Umbilical cord (tissue), 2 donors: Measurements from ENCODE around the gene CD4. TPM values are rescaled to one million over a fixed set of nuclear protein-coding genes. Genes with fewer than 3 reads are reported as not detected.
A peak's percentile ranks its signal among the peaks of the same experiment; 100 is the strongest.

Source experiments
- DNase-seq: peaks from one replicate; pipeline ENCODE4 v3.0.0-alpha.2; 2015; ENCODE audit warnings: low spot score
- total RNA-seq: library from RNA; depleted of rRNA; stranded (reverse); fragments of >200 nt; gene quantifications from one replicate; pipeline ENCODE4 v1.2.3, GENCODE V29; 2014; ENCODE audit warnings: low replicate concordance; ENCODE audit not compliant: insufficient read depth

The CD4 gene
- total RNA-seq, 1 donor from 2014 or later, result 10.4 TPM

DNA sequence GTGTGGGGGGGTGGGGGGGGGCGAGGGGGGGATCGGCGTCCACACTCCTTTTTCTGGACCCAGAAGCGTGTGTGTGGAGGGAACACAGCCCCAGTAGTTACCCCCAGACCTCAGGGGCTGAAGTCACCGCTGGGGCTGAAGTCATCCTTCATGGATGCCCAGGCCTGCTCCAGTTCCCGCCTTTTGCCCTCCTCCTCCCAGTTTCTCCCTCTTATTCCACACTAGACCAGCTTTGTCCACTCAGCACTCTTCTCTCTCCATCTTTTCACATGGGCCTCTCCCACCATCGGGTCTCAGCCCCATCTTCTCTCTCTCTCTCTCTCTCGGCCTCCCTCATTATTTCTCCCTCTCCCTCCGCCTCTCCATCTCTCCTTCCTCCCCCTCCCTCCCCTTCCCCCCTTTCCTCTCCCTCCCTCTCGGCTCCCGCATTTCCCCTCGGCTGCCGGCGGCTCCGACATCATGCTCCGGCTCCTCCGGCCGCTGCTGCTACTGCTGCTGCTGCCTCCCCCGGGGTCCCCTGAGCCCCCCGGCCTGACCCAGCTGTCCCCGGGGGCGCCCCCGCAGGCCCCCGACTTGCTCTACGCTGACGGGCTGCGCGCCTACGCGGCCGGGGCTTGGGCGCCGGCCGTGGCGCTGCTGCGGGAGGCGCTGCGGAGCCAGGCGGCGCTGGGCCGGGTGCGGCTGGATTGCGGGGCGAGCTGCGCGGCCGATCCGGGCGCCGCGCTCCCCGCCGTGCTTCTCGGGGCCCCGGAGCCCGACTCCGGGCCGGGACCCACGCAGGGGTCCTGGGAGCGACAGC lies 38.9 kb downstream of the CD4 start, which contains the start of gene P3H3:
Gene P3H3 (plus strand): TSS at position 426 of the 799 bp plus-strand sequence. CDS start 34 bp downstream, at position 460.
- DNase-seq, result peak; percentile 77

DNA sequence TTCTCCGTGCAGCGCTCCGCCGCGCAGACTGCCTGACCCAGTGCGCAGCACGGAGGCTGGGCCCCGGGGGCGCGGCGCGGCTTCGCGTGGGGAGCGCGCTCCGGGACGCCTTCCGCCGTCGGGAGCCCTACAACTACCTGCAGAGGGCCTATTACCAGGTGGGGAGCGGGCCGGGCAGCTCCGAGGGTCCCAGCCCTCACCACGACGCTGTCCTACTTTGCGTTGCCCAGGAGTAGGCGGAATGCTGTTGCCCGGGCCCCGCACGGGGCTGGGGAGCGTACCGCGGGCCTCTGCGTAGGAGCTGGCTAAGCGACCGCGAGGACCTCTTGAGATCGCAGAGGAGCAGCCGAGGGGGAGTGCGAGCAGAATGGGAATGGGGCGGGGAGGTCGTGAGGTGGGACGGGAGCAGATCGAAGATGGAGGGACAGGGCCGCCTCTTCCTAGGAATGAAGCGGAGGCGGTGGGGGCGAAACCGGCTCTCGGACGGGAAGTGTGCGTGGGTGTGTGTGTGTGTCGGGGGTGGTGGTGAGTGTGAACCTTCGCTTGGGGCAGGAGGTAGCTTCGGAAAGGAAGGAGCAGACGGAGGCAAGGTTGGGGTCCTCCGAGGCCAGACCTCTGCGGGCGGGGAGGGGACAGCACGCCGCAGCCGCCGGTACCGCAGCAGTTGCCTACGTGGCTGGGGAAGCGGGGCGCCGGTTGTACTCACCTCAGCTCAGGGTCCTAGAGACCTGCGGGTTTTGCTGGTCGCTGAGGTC lies 39.6 kb downstream of the CD4 start:
- no peak for DNase-seq

DNA sequence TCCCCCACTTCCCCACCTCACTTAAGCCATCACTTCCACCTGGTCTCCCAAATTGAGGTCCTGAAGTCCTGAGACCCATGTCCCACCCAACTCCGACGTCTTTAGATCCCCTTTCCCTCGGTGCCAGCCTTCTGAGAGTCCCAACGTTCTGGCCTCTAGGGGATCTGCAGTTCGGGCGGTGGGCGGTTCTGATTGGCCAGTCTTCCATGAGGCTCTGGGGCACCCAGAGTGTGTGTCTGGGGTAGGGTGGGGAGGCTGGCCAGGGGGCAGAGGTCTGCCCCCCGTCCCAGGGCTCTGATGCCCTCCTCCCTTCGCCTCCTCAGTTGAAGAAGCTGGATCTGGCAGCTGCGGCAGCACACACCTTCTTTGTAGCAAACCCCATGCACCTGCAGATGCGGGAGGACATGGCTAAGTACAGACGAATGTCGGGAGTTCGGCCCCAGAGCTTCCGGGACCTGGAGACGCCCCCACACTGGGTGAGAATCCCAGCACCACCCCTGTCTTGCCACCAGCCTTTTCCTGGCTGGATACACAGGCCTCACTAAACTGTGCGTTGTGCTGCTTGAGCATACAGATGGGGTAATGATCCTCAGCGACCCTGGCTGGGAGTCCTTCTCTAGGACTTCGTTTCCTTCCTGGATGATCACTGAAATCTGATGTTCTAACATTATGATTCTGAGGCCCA lies 40.4 kb downstream of the CD4 start:
- peak; percentile 74 for DNase-seq

DNA sequence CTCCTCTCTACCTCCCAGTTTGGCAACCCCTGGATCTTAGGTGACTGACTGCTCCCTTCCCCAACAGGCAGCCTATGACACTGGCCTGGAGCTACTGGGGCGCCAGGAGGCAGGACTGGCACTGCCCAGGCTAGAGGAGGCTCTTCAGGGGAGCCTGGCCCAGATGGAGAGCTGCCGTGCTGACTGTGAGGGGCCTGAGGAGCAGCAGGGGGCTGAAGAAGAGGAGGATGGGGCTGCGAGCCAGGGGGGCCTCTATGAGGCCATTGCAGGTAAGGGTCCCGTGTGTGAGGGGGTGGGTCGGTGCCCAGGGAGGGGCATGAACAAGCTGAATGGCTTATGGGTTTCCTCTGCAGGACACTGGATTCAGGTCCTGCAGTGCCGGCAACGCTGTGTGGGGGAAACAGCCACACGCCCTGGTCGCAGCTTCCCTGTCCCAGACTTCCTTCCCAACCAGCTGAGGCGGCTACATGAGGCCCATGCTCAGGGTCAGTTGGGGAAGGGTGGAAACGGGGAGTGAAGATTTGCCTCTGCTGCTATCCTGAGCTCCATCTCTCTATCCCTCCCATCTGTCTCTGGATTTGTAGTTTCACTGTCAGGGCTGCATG lies 41.1 kb downstream of the CD4 start:
- no peak for DNase-seq

DNA sequence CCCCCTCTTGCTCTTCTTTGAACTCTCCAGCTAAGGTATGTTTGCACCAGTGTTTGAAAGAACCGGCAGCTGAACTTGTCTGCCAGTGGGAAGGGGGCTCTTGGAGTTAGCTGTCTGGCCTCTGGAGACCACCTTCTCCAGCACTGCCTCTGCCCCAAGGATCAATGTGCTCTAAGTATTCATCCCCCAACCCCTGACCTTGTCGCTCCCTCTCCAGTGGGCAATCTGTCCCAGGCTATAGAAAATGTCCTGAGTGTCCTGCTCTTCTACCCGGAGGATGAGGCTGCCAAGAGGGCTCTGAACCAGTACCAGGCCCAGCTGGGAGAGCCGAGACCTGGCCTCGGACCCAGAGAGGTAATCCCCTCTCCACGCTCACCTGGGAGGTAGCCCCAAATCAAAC lies 41.7 kb downstream of the CD4 start:
- no peak for DNase-seq

DNA sequence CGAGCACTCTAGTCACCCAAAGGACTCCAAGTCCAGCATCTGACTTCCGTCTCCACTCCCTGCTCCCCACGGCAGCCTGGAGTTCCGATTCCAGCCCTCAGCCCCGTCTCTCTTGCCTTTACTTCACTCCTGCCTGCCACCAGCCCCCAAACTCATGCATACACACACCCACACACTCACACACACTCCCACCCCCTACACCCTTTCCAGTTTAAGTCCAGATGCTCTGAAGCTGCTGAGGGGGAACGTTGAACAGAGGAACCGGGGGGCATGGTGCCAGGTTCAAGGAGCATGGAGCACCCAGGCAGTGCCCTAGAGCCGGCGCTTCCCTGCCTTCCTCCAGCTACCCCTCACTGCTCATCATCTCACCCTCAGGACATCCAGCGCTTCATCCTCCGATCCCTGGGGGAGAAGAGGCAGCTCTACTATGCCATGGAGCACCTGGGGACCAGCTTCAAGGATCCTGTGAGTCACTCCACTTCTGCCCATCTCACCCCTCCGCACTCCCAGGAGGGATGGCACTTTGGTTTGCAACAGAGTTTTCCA lies 42.2 kb downstream of the CD4 start:
- no peak for DNase-seq

DNA sequence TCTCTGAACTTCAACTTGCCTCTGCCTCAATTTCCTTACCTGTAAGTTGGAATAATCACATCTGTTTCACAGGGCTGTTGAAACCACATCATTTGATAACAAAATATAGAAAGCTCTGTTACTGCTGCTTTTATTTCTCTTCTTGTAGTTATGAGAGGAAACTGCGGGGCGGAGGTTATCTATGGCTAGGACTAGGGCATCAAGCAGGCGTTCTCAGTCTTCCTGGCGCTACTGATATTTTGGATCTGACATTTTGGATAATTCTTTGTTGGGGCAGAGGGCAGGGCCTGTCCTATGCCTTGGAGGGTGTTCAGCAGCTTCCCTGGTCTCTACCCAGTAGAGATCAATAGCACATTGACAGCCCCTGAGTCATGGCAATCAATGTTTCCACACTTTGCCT lies 42.8 kb downstream of the CD4 start:
- no peak for DNase-seq

DNA sequence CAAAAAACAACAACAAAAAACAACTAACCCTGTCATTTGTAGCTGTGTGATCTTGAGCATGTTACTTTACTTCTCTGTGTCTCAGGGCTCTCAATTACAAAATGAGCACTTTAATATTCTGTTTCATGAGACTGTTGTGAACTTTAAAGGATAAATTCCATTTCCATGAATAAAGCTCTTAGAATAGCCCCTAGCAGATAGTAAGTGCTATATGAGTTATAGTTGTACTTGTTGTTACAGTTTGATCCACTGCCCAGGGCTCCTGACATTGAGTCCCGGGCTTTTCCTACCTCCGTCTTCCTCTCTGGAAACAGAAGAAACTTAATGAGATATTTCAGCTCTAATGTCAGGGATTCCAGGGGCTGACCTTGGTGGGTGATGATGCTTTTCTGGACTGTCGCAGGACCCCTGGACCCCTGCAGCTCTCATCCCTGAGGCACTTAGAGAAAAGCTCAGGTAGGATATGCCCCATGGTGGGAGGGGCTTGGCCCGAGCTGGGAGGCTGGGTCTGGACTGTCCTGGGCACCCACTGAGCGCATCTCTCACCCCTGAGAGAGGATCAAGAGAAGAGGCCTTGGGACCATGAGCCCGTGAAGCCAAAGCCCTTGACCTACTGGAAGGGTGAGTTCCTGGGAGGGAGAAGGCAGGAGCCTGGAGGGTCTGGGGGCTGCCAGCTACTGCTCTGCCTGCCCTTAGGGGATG lies 44.0 kb downstream of the CD4 start:
- no peak for DNase-seq

DNA sequence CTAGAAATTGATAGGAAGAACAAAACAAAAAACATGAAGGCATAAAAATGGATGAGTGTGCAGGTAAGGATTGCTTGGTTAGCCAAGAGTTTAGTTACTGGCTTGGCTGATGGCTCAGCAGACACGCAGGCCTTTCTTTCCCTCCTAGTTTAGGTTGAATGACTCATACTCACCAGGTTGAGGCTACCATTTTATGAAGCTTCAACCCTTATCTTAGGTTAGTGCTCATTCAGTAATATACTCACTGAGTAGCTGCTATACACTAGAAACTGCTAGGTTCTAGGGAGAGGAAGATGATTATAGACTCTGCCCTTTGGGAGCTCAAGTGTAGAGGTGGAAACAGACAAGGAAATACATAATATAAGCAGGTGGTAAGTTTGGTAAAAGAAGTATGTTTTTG lies 44.9 kb downstream of the CD4 start:
- DNase-seq, result no peak

DNA sequence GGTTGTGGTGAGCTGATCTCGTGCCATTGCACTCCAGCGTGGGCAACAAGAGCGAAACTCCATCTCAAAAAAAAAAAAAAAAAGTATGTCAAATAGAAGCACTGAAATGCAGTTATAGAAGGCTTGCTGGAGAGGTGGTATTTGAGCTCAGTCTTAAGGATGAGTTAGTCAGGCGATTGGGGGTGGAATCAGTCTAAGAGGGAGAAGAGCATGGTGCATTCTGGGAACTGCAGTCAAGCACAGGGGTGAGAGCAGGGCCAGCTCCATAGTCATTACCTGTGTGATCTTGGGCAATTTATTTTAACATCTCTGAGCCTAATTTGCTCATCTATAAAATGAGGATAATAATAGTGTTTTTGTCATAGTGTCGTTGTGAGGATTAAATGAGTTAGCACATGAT lies 45.5 kb downstream of the CD4 start:
- no peak for DNase-seq

DNA sequence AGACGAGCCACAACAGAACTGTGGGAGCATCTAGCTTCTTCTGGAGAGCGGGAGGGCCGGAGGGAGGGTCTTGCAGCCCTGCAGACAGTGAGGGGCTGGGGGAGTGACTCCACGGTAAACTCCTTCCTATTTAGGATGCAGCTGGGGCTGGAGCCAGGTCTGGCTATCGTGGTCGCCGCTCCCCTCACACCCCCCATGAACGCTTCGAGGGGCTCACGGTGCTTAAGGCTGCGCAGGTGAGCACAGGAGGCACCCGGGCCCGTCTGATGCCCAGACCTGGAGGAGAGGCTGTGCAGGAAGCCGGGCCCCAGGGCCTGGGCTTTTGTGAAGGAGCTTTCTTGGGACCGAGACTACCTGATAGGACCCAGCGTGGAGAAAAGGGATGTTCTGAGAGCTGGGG lies 47.5 kb downstream of the CD4 start:
- DNase-seq, result no peak

DNA sequence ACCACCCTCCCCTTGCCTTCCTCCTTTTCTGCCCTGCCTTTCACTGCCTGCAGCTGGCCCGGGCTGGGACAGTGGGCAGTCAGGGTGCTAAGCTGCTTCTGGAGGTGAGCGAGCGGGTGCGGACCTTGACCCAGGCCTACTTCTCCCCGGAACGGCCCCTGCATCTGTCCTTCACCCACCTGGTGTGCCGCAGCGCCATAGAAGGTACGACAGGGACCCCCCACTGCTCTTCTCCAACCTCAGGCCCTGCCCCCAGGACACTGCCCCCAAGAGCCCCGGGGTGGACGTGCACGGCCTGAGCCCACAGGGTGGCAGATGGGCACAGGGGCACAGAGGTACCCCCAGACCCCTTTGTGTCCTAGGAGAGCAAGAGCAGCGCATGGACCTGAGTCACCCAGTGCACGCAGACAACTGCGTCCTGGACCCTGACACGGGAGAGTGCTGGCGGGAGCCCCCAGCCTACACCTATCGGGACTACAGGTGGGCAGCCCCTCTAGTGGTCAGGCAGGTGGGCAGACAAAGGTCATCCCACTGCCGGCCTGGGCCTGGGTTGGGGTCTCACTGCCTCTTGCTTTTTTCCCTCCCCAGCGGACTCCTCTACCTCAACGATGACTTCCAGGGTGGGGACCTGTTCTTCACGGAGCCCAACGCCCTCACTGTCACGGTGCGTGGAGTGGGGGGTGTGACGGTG lies 48.2 kb downstream of the CD4 start:
- no peak for DNase-seq

DNA sequence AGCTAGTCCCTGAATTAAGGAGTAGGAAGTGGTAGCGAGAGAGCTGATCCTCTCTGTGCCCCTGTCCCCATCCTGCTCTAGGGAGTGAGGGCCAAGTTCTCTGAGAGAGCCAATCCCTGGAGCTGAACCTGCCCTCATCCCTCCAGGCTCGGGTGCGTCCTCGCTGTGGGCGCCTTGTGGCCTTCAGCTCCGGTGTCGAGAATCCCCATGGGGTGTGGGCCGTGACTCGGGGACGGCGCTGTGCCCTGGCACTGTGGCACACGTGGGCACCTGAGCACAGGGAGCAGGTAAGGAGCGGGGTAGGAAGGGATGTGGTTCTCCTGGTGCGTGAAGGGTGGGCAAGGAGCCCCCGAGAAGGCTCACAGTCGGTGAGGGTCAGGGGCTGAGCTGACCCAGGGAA lies 49.5 kb downstream of the CD4 start:
- no peak for DNase-seq

DNA sequence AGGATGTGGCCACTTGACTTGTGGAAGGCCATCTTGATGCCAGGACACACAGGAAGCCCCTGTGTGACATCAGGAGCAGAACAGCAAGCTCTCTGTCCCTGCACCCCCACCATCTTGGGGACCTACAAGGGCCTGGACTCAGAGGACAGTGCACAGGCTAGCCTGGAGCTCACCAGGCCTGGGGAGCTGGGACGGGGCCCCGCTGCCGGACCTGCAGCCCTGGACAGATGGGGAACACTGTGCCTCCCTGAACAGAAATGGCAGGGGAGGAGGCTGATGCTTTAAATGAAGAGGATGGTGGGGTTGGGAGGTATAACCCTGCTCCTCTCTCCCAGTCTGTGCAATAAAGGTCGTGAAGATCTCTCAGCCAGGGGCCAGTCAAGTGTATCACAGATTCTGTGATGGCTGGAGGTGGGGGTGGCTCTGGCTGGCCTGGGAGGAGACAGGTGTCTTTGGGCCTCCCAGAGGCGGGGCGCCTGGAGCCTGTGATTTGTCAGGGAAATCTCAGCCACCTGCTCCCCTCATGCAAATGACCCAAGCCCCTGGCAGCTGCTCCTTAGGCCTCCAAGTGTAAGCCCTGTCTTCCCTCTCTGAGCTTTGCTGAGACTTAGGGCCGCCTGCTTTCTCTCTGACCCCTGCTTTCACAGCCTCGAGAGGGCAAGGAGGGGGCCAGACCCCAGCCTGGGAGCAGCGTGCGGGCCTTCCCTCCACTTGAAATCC lies 50.3 kb downstream of the CD4 start:
- DNase-seq, result peak; percentile 82

DNA sequence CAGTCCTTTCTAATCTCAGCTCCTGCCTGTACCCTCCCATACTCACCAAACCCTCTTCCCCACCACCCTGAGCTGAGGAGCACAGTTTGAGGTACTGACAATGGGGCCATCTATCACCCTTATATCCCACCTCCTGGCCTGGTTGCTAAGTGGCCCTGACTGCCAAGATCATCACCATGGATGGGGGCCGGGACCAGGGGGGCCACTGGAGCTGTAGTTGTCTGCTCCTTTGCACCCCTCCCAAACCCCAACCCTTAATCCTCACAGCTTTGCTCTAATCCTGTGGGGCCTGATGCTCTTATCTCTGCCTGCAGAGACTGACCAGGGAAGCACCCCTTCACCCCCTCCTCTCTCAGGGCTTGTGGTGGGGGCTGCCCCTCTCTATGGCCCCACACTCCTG lies 51.0 kb downstream of the CD4 start:
- peak; percentile 88 for DNase-seq

DNA sequence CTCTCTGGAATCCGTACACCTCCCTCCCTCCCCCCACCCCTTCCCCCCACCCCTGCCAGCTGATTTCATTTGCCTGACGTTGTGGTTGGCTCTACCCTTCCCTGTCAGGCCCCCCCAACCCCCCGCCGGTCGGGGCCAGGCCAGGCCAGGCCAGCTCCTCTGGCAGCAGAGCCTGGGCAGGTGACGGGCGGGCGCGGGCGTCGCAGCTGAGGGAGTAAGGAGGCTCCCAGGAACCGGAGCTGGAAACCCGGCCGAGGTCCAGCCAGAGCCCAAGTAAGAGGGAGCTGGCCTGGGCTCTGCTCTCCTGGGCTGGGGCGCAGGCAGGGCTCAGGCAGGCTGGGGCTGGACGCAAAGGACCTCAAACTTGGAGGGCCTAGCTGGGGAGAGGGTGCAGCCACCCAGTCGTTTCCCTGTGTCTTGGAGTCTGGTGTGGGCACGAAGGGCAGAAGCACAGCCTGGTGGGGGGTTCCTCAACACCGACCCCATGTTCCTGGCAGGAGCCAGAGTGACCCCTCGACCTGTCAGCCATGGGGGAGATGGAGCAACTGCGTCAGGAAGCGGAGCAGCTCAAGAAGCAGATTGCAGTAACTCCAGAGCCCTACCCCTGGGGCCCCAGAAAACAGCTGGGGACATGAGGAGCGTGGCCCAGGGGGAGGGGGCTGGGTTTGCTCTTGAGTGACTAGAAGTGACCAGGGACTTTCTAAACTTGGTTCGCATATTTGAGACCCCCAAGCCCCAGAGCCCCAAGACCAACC lies 51.6 kb downstream of the CD4 start, which contains the start of gene GNB3:
Gene GNB3 (plus strand): TSS at position 165 of the 755 bp plus-strand sequence. CDS start 363 bp downstream, at position 528.
- no peak for DNase-seq

DNA sequence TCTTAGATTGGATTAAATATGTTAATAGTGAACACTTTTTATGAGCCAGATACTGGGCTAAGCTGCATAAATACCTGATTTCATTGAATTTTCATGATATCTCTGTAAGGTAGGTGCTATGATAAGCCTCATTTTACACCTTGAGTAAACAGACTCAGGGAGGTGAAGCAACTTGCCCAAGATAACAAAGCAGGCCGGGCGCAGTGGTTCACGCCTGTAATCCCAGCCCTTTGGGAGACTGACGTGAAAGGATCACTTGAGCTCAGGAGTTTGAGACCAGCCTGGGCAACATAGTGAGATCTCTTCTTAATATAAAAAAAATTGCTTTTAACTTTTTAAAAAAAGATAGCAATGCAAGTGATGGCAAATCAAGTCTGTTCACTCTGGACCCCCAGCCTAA lies 52.7 kb downstream of the CD4 start:
- DNase-seq, result no peak

DNA sequence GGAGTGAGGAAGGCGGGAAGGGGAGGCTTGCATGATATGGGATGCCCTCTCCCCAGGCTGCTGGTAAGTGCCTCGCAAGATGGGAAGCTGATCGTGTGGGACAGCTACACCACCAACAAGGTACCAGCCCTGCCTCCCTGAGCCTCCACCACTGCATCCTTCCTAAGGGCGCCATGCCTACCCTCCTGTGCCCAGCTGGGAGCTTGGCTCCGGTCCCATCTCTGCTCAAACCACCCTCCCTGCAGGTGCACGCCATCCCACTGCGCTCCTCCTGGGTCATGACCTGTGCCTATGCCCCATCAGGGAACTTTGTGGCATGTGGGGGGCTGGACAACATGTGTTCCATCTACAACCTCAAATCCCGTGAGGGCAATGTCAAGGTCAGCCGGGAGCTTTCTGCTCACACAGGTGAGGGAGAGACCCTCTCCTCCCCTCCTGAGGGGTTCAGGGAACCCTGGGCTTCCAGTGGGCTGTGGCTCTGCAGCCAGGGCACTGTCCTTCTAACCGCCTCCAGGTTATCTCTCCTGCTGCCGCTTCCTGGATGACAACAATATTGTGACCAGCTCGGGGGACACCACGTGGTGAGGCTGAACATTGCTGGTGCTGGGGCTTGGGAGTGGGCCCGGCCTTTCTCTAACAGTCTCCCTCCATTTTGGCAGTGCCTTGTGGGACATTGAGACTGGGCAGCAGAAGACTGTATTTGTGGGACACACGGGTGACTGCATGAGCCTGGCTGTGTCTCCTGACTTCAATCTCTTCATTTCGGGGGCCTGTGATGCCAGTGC lies 54.0 kb downstream of the CD4 start:
- no peak for DNase-seq
